Measurements from ENCODE around the gene ZNF784.

DNA sequence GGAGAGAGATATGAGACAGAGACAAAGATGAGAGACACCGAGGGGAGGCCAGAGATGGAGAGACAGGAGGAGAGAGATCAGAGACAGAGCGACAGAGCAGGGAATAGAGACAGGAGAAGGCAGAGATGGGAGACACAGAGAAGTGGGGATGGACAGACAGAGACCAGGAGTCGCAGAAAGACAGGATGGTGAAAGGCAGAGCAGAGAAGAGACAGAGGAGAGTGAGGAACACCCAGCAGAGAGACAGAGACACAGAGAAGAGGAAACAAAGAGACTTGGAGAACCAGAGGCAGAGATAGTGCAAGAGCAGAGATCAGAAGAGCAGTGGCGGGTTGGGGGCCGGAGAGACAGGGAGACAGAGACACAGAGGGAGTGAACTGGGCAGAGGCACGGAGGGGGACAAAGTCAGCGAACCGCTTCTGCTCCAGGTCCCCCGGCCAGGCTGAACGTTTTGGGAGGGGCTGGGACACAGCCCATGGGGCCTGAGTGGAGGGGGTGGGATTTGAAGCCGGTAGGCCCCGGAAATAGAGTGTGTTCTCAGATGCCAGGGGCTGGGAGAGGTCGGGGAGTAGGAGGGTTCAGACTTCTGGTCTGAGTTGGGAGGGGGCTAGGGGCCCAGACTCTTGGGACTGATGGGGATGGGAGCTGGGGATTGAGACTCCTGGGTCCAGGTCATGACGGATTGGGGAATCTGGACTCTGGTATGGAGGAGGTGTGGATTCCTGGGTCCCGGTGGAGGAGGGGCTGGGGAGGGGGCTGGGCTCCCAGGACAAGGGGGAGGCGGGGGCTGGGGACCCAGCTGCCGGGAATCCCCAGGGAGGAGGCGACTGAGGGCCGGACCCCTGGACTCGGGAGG, 44.4 kb downstream of the ZNF784 start:
- no peak for TF ChIP-seq CEBPB (IDR thresholded peaks at IDR 0.05)
- TF ChIP-seq, protein P1, sequence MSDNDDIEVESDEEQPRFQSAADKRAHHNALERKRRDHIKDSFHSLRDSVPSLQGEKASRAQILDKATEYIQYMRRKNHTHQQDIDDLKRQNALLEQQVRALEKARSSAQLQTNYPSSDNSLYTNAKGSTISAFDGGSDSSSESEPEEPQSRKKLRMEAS (IDR thresholded peaks at IDR 0.05), result no peak
- TF ChIP-seq EP300 (IDR thresholded peaks at IDR 0.05; ENCODE audit: borderline replicate concordance), result no peak
- TF ChIP-seq RAD21 (IDR thresholded peaks at IDR 0.05; ENCODE audit: low read depth), result no peak
- no peak for TF ChIP-seq NFIC (IDR thresholded peaks at IDR 0.05)
- no peak for TF ChIP-seq TAF1 (IDR thresholded peaks at IDR 0.05; ENCODE audit: low read depth)
- TF ChIP-seq, protein P2, sequence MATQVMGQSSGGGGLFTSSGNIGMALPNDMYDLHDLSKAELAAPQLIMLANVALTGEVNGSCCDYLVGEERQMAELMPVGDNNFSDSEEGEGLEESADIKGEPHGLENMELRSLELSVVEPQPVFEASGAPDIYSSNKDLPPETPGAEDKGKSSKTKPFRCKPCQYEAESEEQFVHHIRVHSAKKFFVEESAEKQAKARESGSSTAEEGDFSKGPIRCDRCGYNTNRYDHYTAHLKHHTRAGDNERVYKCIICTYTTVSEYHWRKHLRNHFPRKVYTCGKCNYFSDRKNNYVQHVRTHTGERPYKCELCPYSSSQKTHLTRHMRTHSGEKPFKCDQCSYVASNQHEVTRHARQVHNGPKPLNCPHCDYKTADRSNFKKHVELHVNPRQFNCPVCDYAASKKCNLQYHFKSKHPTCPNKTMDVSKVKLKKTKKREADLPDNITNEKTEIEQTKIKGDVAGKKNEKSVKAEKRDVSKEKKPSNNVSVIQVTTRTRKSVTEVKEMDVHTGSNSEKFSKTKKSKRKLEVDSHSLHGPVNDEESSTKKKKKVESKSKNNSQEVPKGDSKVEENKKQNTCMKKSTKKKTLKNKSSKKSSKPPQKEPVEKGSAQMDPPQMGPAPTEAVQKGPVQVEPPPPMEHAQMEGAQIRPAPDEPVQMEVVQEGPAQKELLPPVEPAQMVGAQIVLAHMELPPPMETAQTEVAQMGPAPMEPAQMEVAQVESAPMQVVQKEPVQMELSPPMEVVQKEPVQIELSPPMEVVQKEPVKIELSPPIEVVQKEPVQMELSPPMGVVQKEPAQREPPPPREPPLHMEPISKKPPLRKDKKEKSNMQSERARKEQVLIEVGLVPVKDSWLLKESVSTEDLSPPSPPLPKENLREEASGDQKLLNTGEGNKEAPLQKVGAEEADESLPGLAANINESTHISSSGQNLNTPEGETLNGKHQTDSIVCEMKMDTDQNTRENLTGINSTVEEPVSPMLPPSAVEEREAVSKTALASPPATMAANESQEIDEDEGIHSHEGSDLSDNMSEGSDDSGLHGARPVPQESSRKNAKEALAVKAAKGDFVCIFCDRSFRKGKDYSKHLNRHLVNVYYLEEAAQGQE (IDR thresholded peaks at IDR 0.05; ENCODE audit: low read depth), result no peak
- no peak for TF ChIP-seq FOXM1 (IDR thresholded peaks at IDR 0.05; ENCODE audit: borderline replicate concordance, low read depth)
- no peak for TF ChIP-seq CREB1 (IDR thresholded peaks at IDR 0.05; ENCODE audit: low read depth)
- no peak for TF ChIP-seq EGR1 (IDR thresholded peaks at IDR 0.05)
- TF ChIP-seq YY1 (IDR thresholded peaks at IDR 0.05; ENCODE audit: low read depth), result no peak

Measured in Ishikawa (cell line).